A549 (cell line): ENCODE data around the gene GINS2. TPM values are rescaled to one million over a fixed set of nuclear protein-coding genes. Genes with fewer than 3 reads are reported as not detected.

Experiments used
- ATAC-seq, 2 experiments: fragments of 200-7000 bp in 1 of 2; fragments of >200 bp in 1 of 2; cut with Nextera tagmentation in 1 of 2; cut with Tn5 transposase in 1 of 2; 3 replicates each; pipeline versions ENCODE4 v1.8.0 to v1.9.1; 2018 to 2020; ENCODE audit warnings: mild to moderate bottlenecking in 1 of 2, moderate library complexity in 1 of 2
- CTCF ChIA-PET: fragments of 300-600 bp; sonication (Branson Sonifier 250); formaldehyde crosslinking; extraction: SDS; loops from one replicate; lab custom pipeline; 2021; ENCODE audit warnings: antibody characterized with exemption, inconsistent platforms; lab: Yijun Ruan, JAX
- POLR2A ChIA-PET: fragments of 350-600 bp; formaldehyde crosslinking; extraction: SDS; loops from one replicate; lab custom pipeline; 2021; ENCODE audit warnings: antibody characterized with exemption, inconsistent platforms; lab: Yijun Ruan, JAX
- DNase-seq, 2 experiments: peaks; one replicate each; pipeline versions ENCODE4 v3.0.0 to v3.0.0-alpha.2; 2011 to 2016; ENCODE audit warnings: low read depth in 1 of 2, low spot score in 1 of 2
- FAIRE-seq: peaks from 2 replicates; lab custom pipeline; 2011; peaks lifted over from hg19 to GRCh38; lab: Jason Lieb, UNC
- H3K27ac ChIP-seq, 2 experiments: fragments of >200 bp; sonication (Bioruptor Twin); formaldehyde crosslinking; 3 replicates each; pipeline ENCODE4 v1.5.1; 2016 to 2017
- H3K4me1 ChIP-seq: fragments of >200 bp; sonication (Bioruptor Twin); formaldehyde crosslinking; 3 replicates; pipeline ENCODE4 v1.6.1; 2016
- H3K4me2 ChIP-seq: fragments of >200 bp; sonication (Bioruptor Twin); formaldehyde crosslinking; 3 replicates; pipeline ENCODE4 v1.6.1; 2016
- H3K4me3 ChIP-seq: fragments of >200 bp; sonication (Bioruptor Twin); formaldehyde crosslinking; 3 replicates; pipeline ENCODE4 v1.5.1; 2016
- H3K9me3 ChIP-seq: fragments of >200 bp; sonication (Bioruptor Twin); formaldehyde crosslinking; 3 replicates; pipeline ENCODE4 v1.6.1; 2016
- CBX8 ChIP-seq: fragments of 200-600 bp; sonication (generic); IDR thresholded peaks from 2 replicates; pipeline ENCODE4 v1.6.1; 2016
- E2F6 ChIP-seq: IDR thresholded peaks from 2 replicates; pipeline ENCODE4 v1.6.1; 2012; ENCODE audit warnings: low read depth, borderline replicate concordance
- ESRRA ChIP-seq: fragments of 150-350 bp; IDR thresholded peaks from 2 replicates; pipeline ENCODE4 v1.6.1; 2014; ENCODE audit warnings: mild to moderate bottlenecking, low read length, borderline replicate concordance
- HOXA7 ChIP-seq: fragments of 250-450 bp; sonication (Bioruptor Pico); IDR thresholded peaks from 2 replicates; pipeline ENCODE4 v1.5.0; 2020; ENCODE audit warnings: mild to moderate bottlenecking, moderate library complexity
- HOXB5 ChIP-seq: fragments of 250-450 bp; sonication (Bioruptor Pico); IDR thresholded peaks from 2 replicates; pipeline ENCODE4 v1.5.0; 2020; ENCODE audit warnings: mild to moderate bottlenecking, moderate library complexity
- JUN ChIP-seq, 2 experiments: fragments of >200 bp; sonication (Bioruptor Twin); formaldehyde crosslinking; IDR thresholded peaks; 2 replicates in 1 of 2; 3 replicates in 1 of 2; pipeline ENCODE4 v1.6.1; 2016 to 2017
- KDM5A ChIP-seq: fragments of 200-600 bp; sonication (generic); IDR thresholded peaks from 2 replicates; pipeline ENCODE4 v1.6.1; 2016; ENCODE audit warnings: antibody characterized with exemption, mild to moderate bottlenecking
- PHF8 ChIP-seq: fragments of 200-600 bp; sonication (generic); IDR thresholded peaks from 2 replicates; pipeline ENCODE4 v1.6.1; 2016; ENCODE audit warnings: low read depth, mild to moderate bottlenecking, antibody characterized with exemption, moderate library complexity, borderline replicate concordance
- POLR2A ChIP-seq: IDR thresholded peaks from 2 replicates; pipeline ENCODE4 v1.6.1; 2012; ENCODE audit warnings: mild to moderate bottlenecking, low read length
- RCOR1 ChIP-seq: fragments of 150-350 bp; IDR thresholded peaks from 2 replicates; pipeline ENCODE4 v1.6.1; 2014; ENCODE audit warnings: antibody characterized with exemption, low read length, low read depth
- REST ChIP-seq: fragments of 200-600 bp; sonication (generic); IDR thresholded peaks from 2 replicates; pipeline ENCODE4 v1.6.1; 2016; ENCODE audit warnings: antibody characterized with exemption, mild to moderate bottlenecking, moderate library complexity
- RFX5 ChIP-seq: fragments of 450-650 bp; IDR thresholded peaks from 2 replicates; pipeline ENCODE4 v1.7.1; 2014; ENCODE audit warnings: antibody characterized with exemption, mild to moderate bottlenecking, moderate library complexity
- SMC3 ChIP-seq: fragments of >200 bp; sonication (Bioruptor Twin); formaldehyde crosslinking; IDR thresholded peaks from 3 replicates; pipeline ENCODE4 v1.6.1; 2018; ENCODE audit warnings: inconsistent platforms
- WGBS: methylation state at CpG from one replicate; pipeline ENCODE4 v1.1.6; 2017; ENCODE audit errors: missing lambda C conversion rate; 5-methylcytosine and 5-hydroxymethylcytosine counted together
- polyA minus RNA-seq: library from RNA; depleted of rRNA, polyadenylated mRNA; stranded (reverse); fragments of >200 nt; gene quantifications from 2 replicates; pipeline ENCODE4 v1.2.3, GENCODE V29; 2011; rRNA and poly(A)+ RNA removed
- polyA plus RNA-seq, 4 experiments: library from polyadenylated mRNA; depleted of rRNA in 3 of 4; stranded (reverse); fragments of >200 nt; fragmentation: RNase III in 1 of 4; extraction: RNeasy Plus Mini Kit Qiagen cat#74134 plus additional on column Dnase treatment in 1 of 4; gene quantifications; 2 replicates in 3 of 4; 3 replicates in 1 of 4; pipeline ENCODE4 v1.2.3, GENCODE V29; 2011 to 2017
- TF ChIP-seq, protein P1 (sequence below): IDR thresholded peaks from 2 replicates; pipeline ENCODE4 v1.6.1; 2012
- TF ChIP-seq, protein P2 (sequence below): fragments of >200 bp; sonication (Bioruptor Twin); formaldehyde crosslinking; IDR thresholded peaks from 2 replicates; pipeline ENCODE4 v1.6.1; 2016

The GINS2 gene
- polyA plus RNA-seq (2011; rRNA removed): 23.4 and 28.7 TPM in 2 replicates
- 28.6 and 32.9 TPM in 2 replicates for polyA plus RNA-seq (2012; cell fraction: cytosol; rRNA removed)
- 10.9 and 16.4 TPM in 2 replicates for polyA plus RNA-seq (2012; cell fraction: nucleus; rRNA removed)
- 25.4 to 27.7 TPM (median 26.8 TPM) in 3 replicates for polyA plus RNA-seq (2017; fragmentation: RNase III; extraction: RNeasy Plus Mini Kit Qiagen cat#74134 plus additional on column Dnase treatment)
- polyA minus RNA-seq: 15.0 and 15.7 TPM in 2 replicates

- DNase-seq: peak; percentile 91 to 97
- CTCF ChIA-PET: interaction anchor here (0.6 to 3.3 kb wide), 4 partner anchors 11 to 550 kb away, joined by 3 to 13 read pairs (median 7); no protein-coding TSS in a partner anchor
- Histone ChIP-seq H3K4me2 (peak within 1 kb of the TSS; percentile 93), H3K4me3 (peak within 1 kb of the TSS; percentile 81), H3K27ac (peak within 1 kb of the TSS; percentile 63 to 84), H3K9me3 (no peaks in the 10 kb centered on the region), H3K4me1 (peaks cover 9% of the 10 kb centered on the region; the same call in 1 of the 3 replicates)
- no peak for FAIRE-seq
- peak; percentile 99 for ATAC-seq
- POLR2A ChIA-PET: no interaction called here
- TF ChIP-seq CBX8: no peak
- TF ChIP-seq KDM5A: peak; percentile 29; the same call in 1 of the 2 replicates
- no peak for TF ChIP-seq RFX5
- no peak for TF ChIP-seq SMC3
- TF ChIP-seq, protein P1, sequence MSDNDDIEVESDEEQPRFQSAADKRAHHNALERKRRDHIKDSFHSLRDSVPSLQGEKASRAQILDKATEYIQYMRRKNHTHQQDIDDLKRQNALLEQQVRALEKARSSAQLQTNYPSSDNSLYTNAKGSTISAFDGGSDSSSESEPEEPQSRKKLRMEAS: peak; percentile 92
- 0 out of 2 replicates have a peak, but pooled peaks have one; percentile 26 for TF ChIP-seq PHF8
- no peak; the same call in 1 of the 2 replicates for TF ChIP-seq HOXB5
- no peak for TF ChIP-seq POLR2A
- no peak for TF ChIP-seq ESRRA
- TF ChIP-seq, protein P2, sequence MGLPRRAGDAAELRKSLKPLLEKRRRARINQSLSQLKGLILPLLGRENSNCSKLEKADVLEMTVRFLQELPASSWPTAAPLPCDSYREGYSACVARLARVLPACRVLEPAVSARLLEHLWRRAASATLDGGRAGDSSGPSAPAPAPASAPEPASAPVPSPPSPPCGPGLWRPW: no peak
- TF ChIP-seq E2F6: peak; percentile 99
- WGBS: 3% methylated on average over 32 of the region's 86 CpGs
These were observed at the start of gene GINS2 for GRCh38 chr16:85688586-85689284. Gene GINS2, minus strand, starts transcription at chr16:85688954. Its CDS starts 56 bp downstream, at chr16:85688898.

DNA sequence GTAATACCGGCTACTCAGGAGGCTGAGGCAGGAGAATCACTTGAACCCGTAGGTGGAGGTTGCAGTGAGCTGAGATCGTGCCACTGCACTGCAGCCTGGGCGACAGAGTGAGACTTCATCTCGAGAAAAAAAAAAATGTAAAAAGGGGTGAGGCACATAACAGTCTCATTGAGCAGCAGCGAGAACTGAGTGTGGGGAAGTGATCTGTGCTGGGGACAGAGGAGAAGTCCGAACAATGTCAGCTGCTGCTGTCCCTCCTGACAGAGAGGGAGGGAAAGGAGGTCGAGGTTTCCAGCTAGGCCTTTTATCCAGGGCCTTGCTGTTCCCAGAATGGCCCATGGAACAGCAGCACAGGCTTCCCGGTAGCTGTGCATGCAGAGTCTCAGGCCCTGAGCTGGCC, 48.2 kb upstream of the GINS2 start:
- WGBS: 90% methylated on average over 9 of the region's 9 CpGs

More for the DNA sequence above, 48.2 kb upstream of the GINS2 start:
- H3K4me2 ChIP-seq: no peak overlapping the region
- H3K9me3 ChIP-seq: no peaks in the 10 kb centered on the region
- no peaks in the 10 kb centered on the region for H3K4me1 ChIP-seq
- H3K4me3 ChIP-seq: no peak overlapping the region
- ATAC-seq (no peak), DNase-seq (no peak), FAIRE-seq (no peak)
- POLR2A ChIA-PET: no interaction called here
- H3K27ac ChIP-seq: no peak overlapping the region
- CTCF ChIA-PET: interaction anchor here (0.7 to 15.5 kb wide), 7 partner anchors 10 to 834 kb away, joined by 3 to 130 read pairs (median 4); no protein-coding TSS in a partner anchor
- TF ChIP-seq JUN (IDR thresholded peaks at IDR 0.05) (no peak), HOXA7 (no peak), RCOR1 (no peak), REST (no peak)
